Subcutaneous abdominal adipose tissue (tissue), 5 donors: ENCODE data around the gene EAF2.

Experiments used
- H3K27ac ChIP-seq: one replicate; pipeline ENCODE4 v1.7.0; 2013; ENCODE audit warnings: low read depth, mild to moderate bottlenecking, inconsistent platforms, low read length, moderate library complexity
- H3K27me3 ChIP-seq, 5 donors: one replicate each; pipeline ENCODE4 v1.7.0; 2013; ENCODE audit warnings: low read length in 5 of 5, inconsistent platforms in 1 of 5; ENCODE audit not compliant: control insufficient read depth in 5 of 5, insufficient read depth in 4 of 5
- H3K36me3 ChIP-seq, 5 donors: one replicate each; pipeline ENCODE4 v1.7.0; 2013; ENCODE audit warnings: low read length in 5 of 5; ENCODE audit not compliant: control insufficient read depth in 5 of 5, insufficient read depth in 5 of 5
- H3K4me1 ChIP-seq, 5 donors: one replicate each; pipeline ENCODE4 v1.7.0; 2013; ENCODE audit warnings: low read length in 5 of 5, mild to moderate bottlenecking in 3 of 5, moderate library complexity in 1 of 5; ENCODE audit not compliant: control insufficient read depth in 5 of 5, insufficient read depth in 5 of 5
- H3K4me3 ChIP-seq, 5 donors: one replicate each; pipeline ENCODE4 v1.7.0; 2013; ENCODE audit warnings: low read length in 5 of 5, low read depth in 1 of 5
- H3K9ac ChIP-seq, 5 donors: one replicate each; pipeline ENCODE4 v1.7.0; 2013; ENCODE audit warnings: low read length in 5 of 5, mild to moderate bottlenecking in 4 of 5, moderate library complexity in 3 of 5
- H3K9me3 ChIP-seq, 5 donors: one replicate each; pipeline ENCODE4 v1.7.0; 2013; ENCODE audit warnings: low read length in 5 of 5; ENCODE audit not compliant: control insufficient read depth in 5 of 5
- donor health status: healthy.
- donor health status: healthy.
- donor health status: healthy.
- donor health status: healthy.
- donor health status: healthy.

EAF2 gene

DNA sequence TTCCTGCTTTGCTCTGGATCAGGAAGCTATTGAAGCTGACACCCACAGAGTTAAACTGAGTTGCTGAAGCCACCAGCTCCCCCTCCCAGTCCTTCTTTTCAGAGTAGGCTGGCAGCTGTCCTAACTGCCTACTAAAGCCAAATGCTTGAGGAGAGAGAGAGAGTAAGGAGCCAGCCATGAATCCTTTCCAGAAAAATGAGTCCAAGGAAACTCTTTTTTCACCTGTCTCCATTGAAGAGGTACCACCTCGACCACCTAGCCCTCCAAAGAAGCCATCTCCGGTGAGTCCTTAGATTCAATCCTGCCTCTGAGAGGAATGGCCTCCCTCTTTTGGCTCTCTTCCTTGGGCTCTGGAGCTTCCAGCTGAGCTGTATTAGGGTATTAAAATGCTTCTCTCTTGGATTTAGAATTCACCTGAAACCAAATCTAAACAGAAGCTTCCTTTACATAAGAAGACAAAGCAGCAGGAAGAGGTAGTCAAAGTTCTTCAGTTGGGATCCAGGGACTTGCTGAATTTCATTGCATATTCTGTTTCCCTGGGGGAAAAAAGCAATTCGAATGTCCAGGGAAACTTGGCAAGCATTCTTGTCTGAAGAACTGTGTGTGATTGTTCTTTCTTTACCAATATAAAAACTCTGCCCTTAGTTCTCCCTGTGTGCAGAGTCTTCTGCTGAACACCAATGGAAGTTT lies 59.4 kb downstream of the EAF2 start, which contains the start of gene SLC15A2:
Gene SLC15A2 (plus strand): TSS at position 101 of the 690 bp plus-strand sequence. CDS start 76 bp downstream, at position 177.
- Histone ChIP-seq H3K36me3 (no peaks in the 10 kb centered on the region), H3K4me3 (peak within 1 kb of the TSS in 4 of 5 donors; percentile 28 to 48 (median 36)), H3K9me3 (no peaks in the 10 kb centered on the region), H3K27ac (no peak within 1 kb of the TSS), H3K9ac (peak within 1 kb of the TSS in 1 of 5 donors; percentile 5), H3K4me1 (peaks cover 0 to 15% (median 13%) of the 10 kb centered on the region in 5 donors), H3K27me3 (no peaks in the 10 kb centered on the region)

DNA sequence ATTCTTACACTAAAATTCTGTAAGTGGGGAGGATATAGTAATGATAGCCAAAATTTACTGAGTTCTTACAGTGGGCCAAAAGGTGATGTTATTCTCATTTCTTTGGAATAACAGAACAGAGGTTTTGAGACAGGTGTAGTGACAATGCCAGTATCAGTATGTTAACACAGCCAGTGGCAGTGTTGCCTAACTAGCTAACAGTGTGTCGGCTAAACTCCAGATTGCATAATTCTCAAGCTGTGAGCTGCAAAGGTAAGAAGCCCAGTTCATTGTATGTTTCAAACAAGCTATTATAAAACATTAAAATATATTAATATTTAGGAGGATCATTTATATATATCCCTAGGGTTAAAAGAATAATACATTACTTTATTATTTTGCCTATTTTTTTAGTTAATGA lies 60.1 kb downstream of the EAF2 start:
- H3K9ac ChIP-seq, result no peak overlapping the region
- H3K4me1 ChIP-seq, result peaks cover 0 to 15% (median 13%) of the 10 kb centered on the region in 5 donors
- no peak overlapping the region for H3K4me3 ChIP-seq
- H3K9me3 ChIP-seq, result no peaks in the 10 kb centered on the region
- H3K36me3 ChIP-seq, result no peaks in the 10 kb centered on the region
- no peak overlapping the region for H3K27ac ChIP-seq
- H3K27me3 ChIP-seq, result no peaks in the 10 kb centered on the region

DNA sequence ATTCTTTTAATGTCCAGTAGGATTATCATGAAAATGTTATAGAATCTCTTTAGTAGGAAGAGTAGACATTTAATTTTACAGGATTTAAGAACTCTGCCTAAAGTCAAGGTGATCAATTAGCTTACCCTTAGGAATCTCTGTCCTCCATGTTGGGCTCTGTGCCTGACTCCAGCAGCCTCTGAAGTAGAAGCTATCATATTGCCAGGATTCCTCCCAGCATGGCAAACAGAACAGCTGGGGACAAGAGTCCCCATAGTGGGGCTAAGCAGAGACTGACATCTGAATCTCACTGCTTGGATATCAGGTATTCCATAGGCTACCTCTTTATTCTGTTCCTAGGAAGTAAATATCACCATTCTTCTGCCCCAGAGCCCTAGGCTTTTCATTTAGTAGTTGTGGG lies 60.7 kb downstream of the EAF2 start:
- Histone ChIP-seq H3K9ac (no peak overlapping the region), H3K27me3 (no peaks in the 10 kb centered on the region), H3K27ac (no peak overlapping the region), H3K9me3 (no peaks in the 10 kb centered on the region), H3K36me3 (no peaks in the 10 kb centered on the region), H3K4me1 (peaks cover 0 to 15% (median 13%) of the 10 kb centered on the region in 5 donors), H3K4me3 (no peak overlapping the region)

DNA sequence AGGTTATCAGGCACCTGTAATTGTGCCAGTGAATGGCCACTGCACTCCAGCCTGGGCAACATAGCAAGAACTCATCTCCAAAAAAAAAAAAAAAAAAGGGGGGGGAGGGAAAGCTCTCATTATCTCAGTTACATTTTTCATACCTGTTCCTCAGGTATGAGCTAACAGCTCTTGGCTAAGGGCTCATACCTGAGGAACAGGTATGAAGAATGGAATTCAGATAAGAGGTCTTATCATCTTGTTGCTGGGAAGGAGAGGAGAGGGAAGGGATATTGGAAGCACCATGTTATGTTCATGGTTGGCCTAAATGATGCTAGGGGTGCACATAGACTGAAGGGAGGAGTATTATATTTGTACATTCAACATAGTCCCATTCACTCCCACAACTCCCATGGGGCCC lies 61.8 kb downstream of the EAF2 start:
- no peaks in the 10 kb centered on the region for H3K27me3 ChIP-seq
- H3K9ac ChIP-seq, result no peak overlapping the region
- no peaks in the 10 kb centered on the region for H3K36me3 ChIP-seq
- no peak overlapping the region for H3K4me3 ChIP-seq
- H3K4me1 ChIP-seq, result peaks cover 0 to 15% (median 13%) of the 10 kb centered on the region in 5 donors
- no peaks in the 10 kb centered on the region for H3K9me3 ChIP-seq
- H3K27ac ChIP-seq, result no peak overlapping the region

DNA sequence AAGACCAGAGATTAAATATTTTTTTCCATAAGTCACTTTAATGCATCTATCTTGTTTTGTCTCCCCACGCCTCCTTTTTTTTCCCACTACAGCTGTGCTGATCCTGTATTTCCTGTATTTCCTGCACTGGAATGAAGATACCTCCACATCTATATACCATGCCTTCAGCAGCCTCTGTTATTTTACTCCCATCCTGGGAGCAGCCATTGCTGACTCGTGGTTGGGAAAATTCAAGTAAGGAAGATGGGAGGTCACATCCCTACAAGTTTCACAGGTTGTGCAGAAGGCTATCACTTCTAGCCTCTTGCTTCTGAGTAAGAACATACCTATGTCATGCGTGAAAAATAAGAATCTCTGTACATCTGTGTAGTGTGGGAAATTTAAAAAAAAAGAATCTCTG lies 62.3 kb downstream of the EAF2 start:
- Histone ChIP-seq H3K9me3 (no peaks in the 10 kb centered on the region), H3K4me3 (no peak overlapping the region)

DNA sequence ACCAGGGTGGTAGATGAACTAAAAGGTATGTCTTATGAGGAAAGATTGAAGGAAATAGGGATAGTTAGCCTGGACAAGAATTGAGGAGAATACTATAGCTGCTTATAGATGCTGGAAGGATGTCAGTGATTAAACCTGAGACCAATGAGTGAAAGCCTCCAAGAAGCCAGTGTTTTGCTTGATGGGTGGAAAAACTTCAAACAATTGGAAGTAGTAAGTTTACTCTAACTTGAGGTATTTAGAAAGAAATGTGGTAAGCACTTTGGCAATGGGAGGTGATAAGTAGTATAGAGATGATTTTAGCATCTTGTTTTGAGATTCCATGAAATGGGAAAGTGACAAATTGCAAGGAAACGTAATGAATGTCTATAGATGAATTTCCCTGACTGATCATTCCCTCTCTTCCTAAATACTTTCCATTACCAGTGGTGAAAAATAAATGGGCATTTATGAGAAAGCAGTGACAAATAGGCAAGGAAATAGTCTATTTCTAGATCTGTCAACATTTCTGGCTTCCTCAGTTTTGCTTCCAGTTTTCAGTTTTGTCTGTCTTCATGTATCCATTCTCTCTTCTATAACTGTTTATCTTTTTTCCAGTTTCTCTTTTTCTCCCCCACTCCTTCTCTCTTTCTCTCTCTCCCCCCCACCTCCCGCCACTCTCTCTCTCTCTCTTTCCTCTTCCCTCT lies 78.4 kb downstream of the EAF2 start:
- no peaks in the 10 kb centered on the region for H3K27me3 ChIP-seq
- no peaks in the 10 kb centered on the region for H3K9me3 ChIP-seq
- no peak overlapping the region for H3K9ac ChIP-seq
- no peak overlapping the region for H3K27ac ChIP-seq
- H3K4me1 ChIP-seq, result peaks cover 0 to 5% (median 0%) of the 10 kb centered on the region in 5 donors
- no peak overlapping the region for H3K4me3 ChIP-seq
- H3K36me3 ChIP-seq, result peaks cover 0 to 3% (median 0%) of the 10 kb centered on the region in 5 donors

More for the DNA sequence above, 62.3 kb downstream of the EAF2 start:
- Histone ChIP-seq H3K36me3 (no peaks in the 10 kb centered on the region), H3K27ac (no peak overlapping the region), H3K4me1 (peaks cover 0 to 15% (median 13%) of the 10 kb centered on the region in 5 donors), H3K9ac (no peak overlapping the region), H3K27me3 (no peaks in the 10 kb centered on the region)

DNA sequence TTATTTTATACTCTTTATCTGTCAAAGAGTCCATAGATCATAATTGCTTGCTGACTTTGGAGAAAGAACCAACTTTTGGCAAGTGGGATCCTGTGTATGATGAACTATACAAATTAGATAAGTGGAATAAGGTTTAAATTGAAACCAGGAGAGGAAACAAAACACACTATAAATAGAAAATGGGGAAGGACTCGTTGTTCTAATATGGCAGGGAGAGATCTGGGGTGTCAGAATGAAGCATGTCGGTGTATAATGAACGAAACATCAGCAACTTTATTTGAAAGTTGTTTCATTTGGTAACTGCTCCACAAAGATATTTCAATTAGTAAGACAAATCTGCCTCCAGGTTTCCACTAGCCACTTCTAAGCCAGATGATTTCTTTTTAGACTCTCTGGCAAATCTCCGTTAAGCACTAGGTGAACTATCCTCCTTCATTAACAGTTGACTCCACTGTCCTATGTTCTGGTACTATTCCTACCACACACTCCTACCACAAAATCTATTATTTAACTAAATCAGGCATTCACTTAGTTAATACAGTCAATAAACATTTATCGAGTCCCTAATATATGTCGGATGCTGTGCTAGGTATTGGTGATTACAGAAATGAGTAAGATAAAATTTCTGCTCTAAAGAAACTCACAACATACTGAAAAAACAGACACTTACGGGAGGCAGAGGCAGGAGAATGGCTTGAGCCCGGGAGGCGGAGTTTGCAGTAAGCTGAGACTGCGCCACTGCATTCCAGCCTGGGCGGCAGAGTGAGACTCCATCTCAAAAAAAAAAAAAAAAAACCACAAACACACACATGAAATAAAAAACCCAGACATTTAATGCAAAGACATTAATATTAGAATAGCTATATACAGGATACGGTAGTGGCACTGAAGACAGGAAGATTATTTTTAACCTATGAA lies 79.3 kb downstream of the EAF2 start:
- Histone ChIP-seq H3K27ac (no peak overlapping the region), H3K4me1 (peaks cover 0 to 5% (median 0%) of the 10 kb centered on the region in 5 donors), H3K27me3 (no peaks in the 10 kb centered on the region), H3K36me3 (peaks cover 0 to 6% (median 0%) of the 10 kb centered on the region in 5 donors), H3K9ac (no peak overlapping the region), H3K9me3 (no peaks in the 10 kb centered on the region), H3K4me3 (no peak overlapping the region)

DNA sequence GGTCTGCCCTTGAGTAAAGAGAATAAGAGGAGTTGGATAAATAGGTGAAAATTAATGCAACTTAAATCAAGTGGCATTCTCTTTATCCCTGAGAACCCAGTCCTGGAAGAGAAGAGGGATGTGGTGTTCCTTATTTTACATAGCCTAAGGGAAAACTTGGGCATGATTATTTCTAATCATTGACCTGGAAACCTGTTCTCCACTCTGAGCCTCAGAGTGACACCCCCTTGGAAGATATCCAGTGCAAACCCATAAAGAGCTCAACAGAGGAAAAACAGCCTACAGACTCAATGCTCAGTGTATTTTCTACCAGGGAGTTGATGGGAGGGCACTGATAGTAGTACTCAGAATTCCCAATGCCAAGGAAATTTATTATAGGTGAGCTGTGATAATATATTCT lies 81.2 kb downstream of the EAF2 start:
- peaks cover 0 to 5% (median 0%) of the 10 kb centered on the region in 5 donors for H3K4me1 ChIP-seq
- no peak overlapping the region for H3K9ac ChIP-seq
- peaks cover 0 to 6% (median 0%) of the 10 kb centered on the region in 5 donors for H3K36me3 ChIP-seq
- no peak overlapping the region for H3K4me3 ChIP-seq
- no peaks in the 10 kb centered on the region for H3K9me3 ChIP-seq
- H3K27ac ChIP-seq, result no peak overlapping the region
- no peaks in the 10 kb centered on the region for H3K27me3 ChIP-seq

DNA sequence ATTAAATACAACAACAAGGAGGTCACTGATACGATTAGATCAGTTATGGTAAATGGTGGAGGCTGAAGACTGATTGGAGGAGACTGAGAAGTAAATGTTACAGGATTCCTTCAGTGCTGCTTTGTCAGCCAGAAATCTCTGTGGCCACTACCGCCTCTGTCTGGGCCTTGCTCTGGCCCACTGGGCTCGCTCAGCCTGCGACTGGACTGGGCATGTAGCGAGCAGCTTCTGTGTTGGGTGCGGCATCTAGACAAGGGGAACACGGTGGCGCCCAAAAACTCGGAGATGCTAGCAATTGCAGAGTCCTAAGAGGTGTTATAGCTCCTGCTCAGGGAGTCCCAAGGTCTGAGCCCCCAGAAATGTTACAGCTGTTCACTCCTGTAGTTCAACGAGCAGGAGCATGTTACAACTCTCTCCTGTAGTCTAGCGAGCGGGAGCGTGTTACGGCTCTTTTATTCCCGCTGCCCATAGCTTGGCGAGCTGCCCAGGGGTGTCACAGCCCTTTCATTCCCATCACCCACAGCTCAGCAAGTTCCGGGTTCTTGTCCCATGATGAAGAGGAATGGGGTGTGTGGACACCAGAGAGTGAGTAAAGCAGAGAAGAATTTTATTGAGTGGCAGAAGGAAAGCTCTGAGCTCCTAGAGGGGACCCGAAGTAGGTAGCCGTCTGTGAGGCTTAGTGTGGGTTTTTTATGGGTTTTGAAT lies 83.9 kb downstream of the EAF2 start:
- Histone ChIP-seq H3K27me3 (no peaks in the 10 kb centered on the region), H3K9me3 (no peaks in the 10 kb centered on the region), H3K4me1 (peaks cover 0 to 2% (median 0%) of the 10 kb centered on the region in 5 donors), H3K36me3 (peaks cover 0 to 13% (median 0%) of the 10 kb centered on the region in 5 donors), H3K9ac (no peak overlapping the region), H3K27ac (no peak overlapping the region), H3K4me3 (no peak overlapping the region)
